HEK293 (cell line): Measurements from ENCODE around the gene SIGLEC6.

ENCODE experiments used
- CTCF ChIA-PET: fragments of 350-600 bp; formaldehyde crosslinking; extraction: SDS; loops from one replicate; lab custom pipeline; 2021; ENCODE audit warnings: antibody characterized with exemption; lab: Yijun Ruan, JAX
- POLR2A ChIA-PET: fragments of 300-600 bp; formaldehyde crosslinking; extraction: SDS; loops from one replicate; lab custom pipeline; 2020; ENCODE audit warnings: antibody characterized with exemption, inconsistent platforms; lab: Yijun Ruan, JAX
- H3K27ac ChIP-seq: fragments of 200-500 bp; sonication (Bioruptor generic); 2 replicates; pipeline ENCODE4 v1.5.1; 2014; ENCODE audit warnings: low read depth, low read length, control low read depth, inconsistent platforms; ENCODE audit errors: extremely low read depth
- H3K36me3 ChIP-seq, 2 experiments: fragments of 200-500 bp in 1 of 2; sonication (Bioruptor generic) in 1 of 2; 1 replicate in 1 of 2; 2 replicates in 1 of 2; pipeline ENCODE4 v1.5.1; 2014 to 2017; ENCODE audit warnings: inconsistent platforms in 2 of 2, low read length in 2 of 2; ENCODE audit not compliant: control insufficient read depth in 2 of 2, insufficient read depth in 1 of 2
- H3K4me1 ChIP-seq: fragments of 200-500 bp; sonication (Bioruptor generic); 2 replicates; pipeline ENCODE4 v1.5.1; 2014; ENCODE audit warnings: mild to moderate bottlenecking, low read length, inconsistent platforms; ENCODE audit not compliant: control insufficient read depth, insufficient read depth
- H3K4me3 ChIP-seq: 2 replicates; pipeline ENCODE4 v1.5.1; 2011; ENCODE audit warnings: low read depth, mild to moderate bottlenecking, control low read depth, low read length, moderate library complexity
- H3K9me3 ChIP-seq: fragments of 200-500 bp; sonication (Bioruptor generic); 2 replicates; pipeline ENCODE4 v1.5.1; 2014; ENCODE audit warnings: low read depth, low read length, inconsistent platforms; ENCODE audit not compliant: control insufficient read depth, insufficient read depth
- KLF17 ChIP-seq: fragments of 450-650 bp; formaldehyde crosslinking; IDR thresholded peaks from 2 replicates; pipeline ENCODE4 v1.5.1; 2016; ENCODE audit warnings: missing biosample characterization, missing genetic modification characterization
- PBX3 ChIP-seq: sonication (generic); formaldehyde crosslinking; IDR thresholded peaks from 2 replicates; pipeline ENCODE4 v1.8.1; 2022; ENCODE audit warnings: mild to moderate bottlenecking, moderate library complexity, missing genetic modification reagents
- PRDM2 ChIP-seq: fragments of 450-650 bp; formaldehyde crosslinking; IDR thresholded peaks from 2 replicates; pipeline ENCODE4 v1.5.1; 2016; ENCODE audit warnings: missing biosample characterization, missing genetic modification characterization, borderline replicate concordance
- RBAK ChIP-seq: fragments of 450-650 bp; formaldehyde crosslinking; IDR thresholded peaks from 2 replicates; pipeline ENCODE4 v1.5.1; 2016; ENCODE audit warnings: missing biosample characterization, missing genetic modification characterization
- ZBTB21 ChIP-seq: fragments of 450-650 bp; formaldehyde crosslinking; IDR thresholded peaks from 2 replicates; pipeline ENCODE4 v1.5.1; 2017; ENCODE audit warnings: missing biosample characterization, missing genetic modification characterization
- ZFP37 ChIP-seq: fragments of 450-650 bp; formaldehyde crosslinking; IDR thresholded peaks from 2 replicates; pipeline ENCODE4 v1.5.1; 2016; ENCODE audit warnings: missing biosample characterization, missing genetic modification characterization
- ZNF112 ChIP-seq: fragments of 450-650 bp; formaldehyde crosslinking; IDR thresholded peaks from 2 replicates; pipeline ENCODE4 v1.5.0; 2017; ENCODE audit warnings: missing biosample characterization, missing genetic modification characterization
- ZNF518A ChIP-seq: fragments of 450-650 bp; formaldehyde crosslinking; conservative IDR thresholded peaks from 2 replicates; pipeline ENCODE4 v1.5.1; 2016; ENCODE audit warnings: low read depth, missing biosample characterization, missing genetic modification characterization
- ZNF596 ChIP-seq: fragments of 450-650 bp; IDR thresholded peaks from 2 replicates; pipeline ENCODE4 v1.5.0; 2018; ENCODE audit warnings: missing biosample characterization, mild to moderate bottlenecking, missing genetic modification characterization, moderate library complexity
- TF ChIP-seq, protein P1 (sequence below): fragments of 450-650 bp; formaldehyde crosslinking; IDR thresholded peaks from 2 replicates; pipeline ENCODE4 v1.5.1; 2016; ENCODE audit warnings: missing biosample characterization, missing genetic modification characterization

Gene SIGLEC6

GRCh38 chr19:51490676-51491075 lies 40.8 kb downstream of the SIGLEC6 start:
- ChIA-PET POLR2A (no interaction called here), CTCF (no interaction called here)
- no peaks in the 10 kb centered on the region for H3K36me3 ChIP-seq
- no peaks in the 10 kb centered on the region for H3K4me1 ChIP-seq
- TF ChIP-seq, protein P1, sequence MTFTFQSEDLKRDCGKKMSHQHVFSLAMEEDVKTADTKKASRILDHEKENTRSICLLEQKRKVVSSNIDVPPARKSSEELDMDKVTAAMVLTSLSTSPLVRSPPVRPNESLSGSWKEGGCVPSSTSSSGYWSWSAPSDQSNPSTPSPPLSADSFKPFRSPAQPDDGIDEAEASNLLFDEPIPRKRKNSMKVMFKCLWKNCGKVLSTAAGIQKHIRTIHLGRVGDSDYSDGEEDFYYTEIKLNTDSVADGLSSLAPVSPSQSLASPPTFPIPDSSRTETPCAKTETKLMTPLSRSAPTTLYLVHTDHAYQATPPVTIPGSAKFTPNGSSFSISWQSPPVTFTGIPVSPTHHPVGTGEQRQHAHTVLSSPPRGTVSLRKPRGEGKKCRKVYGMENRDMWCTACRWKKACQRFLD (tag by site-specific recombination) = no peak
- TF ChIP-seq ZBTB21 (tag by site-specific recombination) (no peak), ZFP37 (tag by site-specific recombination) (no peak), ZNF596 (tag by site-specific recombination) (no peak), PRDM2 (no peak), KLF17 (tag by site-specific recombination) (no peak)
- no peaks in the 10 kb centered on the region; the same call in 1 of the 2 replicates for H3K9me3 ChIP-seq
- H3K27ac ChIP-seq = no peak overlapping the region
- no peak overlapping the region for H3K4me3 ChIP-seq

- H3K36me3 ChIP-seq = no peaks in the 10 kb centered on the region
- no peak overlapping the region for H3K4me3 ChIP-seq
- H3K4me1 ChIP-seq = no peaks in the 10 kb centered on the region
- CTCF ChIA-PET = interaction anchor here (3.5 kb wide), 1 partner anchor 26 kb away, joined by 11 read pairs; no protein-coding TSS in a partner anchor
- H3K9me3 ChIP-seq = no peaks in the 10 kb centered on the region
- no peak overlapping the region for H3K27ac ChIP-seq
- POLR2A ChIA-PET = no interaction called here
- TF ChIP-seq RBAK (tag by site-specific recombination) = no peak
- no peak for TF ChIP-seq PBX3
- TF ChIP-seq ZNF518A (tag by site-specific recombination) = no peak
- no peak for TF ChIP-seq ZNF112 (tag by site-specific recombination)
These were observed 42.4 kb downstream of the SIGLEC6 start for GRCh38 chr19:51489113-51489512.
